Mucosa of descending colon (tissue), 3 donors: ENCODE data around the gene CTBP1. TPM values are rescaled to one million over a fixed set of nuclear protein-coding genes. Genes with fewer than 3 reads are reported as not detected.

Experiments
- ATAC-seq: fragments of 200-7000 bp; cut with Tn5 transposase; one replicate; pipeline ENCODE4 v1.9.1; 2020; ENCODE audit warnings: mild to moderate bottlenecking, moderate library complexity
- DNase-seq, 3 donors: peaks; one replicate each; pipeline ENCODE4 v3.0.0-alpha.2; 2020
- H3K36me3 ChIP-seq: fragments of 200-600 bp; one replicate; pipeline ENCODE4 v1.8.0; 2021; ENCODE audit warnings: low read depth, mild to moderate bottlenecking
- H3K4me1 ChIP-seq: fragments of 200-600 bp; one replicate; pipeline ENCODE4 v1.8.0; 2021; ENCODE audit warnings: low read depth, mild to moderate bottlenecking
- H3K4me3 ChIP-seq: fragments of 200-600 bp; one replicate; pipeline ENCODE4 v1.8.0; 2021; ENCODE audit warnings: mild to moderate bottlenecking
- H3K9me3 ChIP-seq: fragments of 200-600 bp; one replicate; pipeline ENCODE4 v1.8.0; 2021; ENCODE audit warnings: mild to moderate bottlenecking
- CTCF ChIP-seq: fragments of 200-600 bp; IDR thresholded peaks from one replicate; pipeline ENCODE4 v1.8.0; 2022; ENCODE audit warnings: antibody characterized with exemption, mild to moderate bottlenecking
- intact Hi-C, 2 donors: fragments of 100-400 bp; cut with DNase I in 1 of 2; cut with micrococcal nuclease in 1 of 2; formaldehyde crosslinking; loops; one replicate each; pipeline versions ENCODE4 v1.11.0 to v1.11.1; 2022; cut with DNase I, micrococcal nuclease
- long read RNA-seq, 2 donors: library from polyadenylated mRNA; unstranded; transcript quantifications; one replicate each; pipeline ENCODE4 v2.0.0, GENCODE V29; 2019 to 2021
- total RNA-seq, 3 donors: library from RNA; stranded (reverse); fragmentation: NEBNext Ultra II Directional in 2 of 3; extraction: Animal tissue kit (Norgen Biotek cat#: 25700) in 2 of 3; gene quantifications; one replicate each; pipeline versions ENCODE4 v1.2.1 to v1.2.4, GENCODE V29; 2021 to 2023
- donor health status: DM: no; HTN: no; CAD: no; lungs with moderate emphysema.
- donor health status: DM: no; HTN: no; CAD: no.
- donor health status: DM: no; HTN: yes; CAD: no.

The CTBP1 gene
- total RNA-seq = 100 to 1,000 TPM; 151 to 188 (median 168) TPM
- long read RNA-seq, donor 1, transcript CTBP1-201 (9 exons, 2,297 nt) = minor isoform, 42 of 375 reads
- long read RNA-seq, donor 1, transcript CTBP1-203 (10 exons, 2,467 nt) = major isoform, 147 of 375 reads
- long read RNA-seq, donor 1, partial matches to known transcripts = 32 of 375 reads
- long read RNA-seq, donor 1, other reads (novel, unspliced or antisense) = 153 of 375 reads
- long read RNA-seq, donor 2, partial matches to known transcripts = 1 of 26 reads
- long read RNA-seq, donor 2, other reads (novel, unspliced or antisense) = 24 of 26 reads

GRCh38 chr4:1248245-1249147, at the start of gene CTBP1:
TSS of gene CTBP1 (minus strand) at chr4:1249130. CDS start at chr4:1241331, 7,799 bp downstream.
- Histone ChIP-seq H3K9me3 (no peaks in the 10 kb centered on the region), H3K4me3 (peak within 1 kb of the TSS; percentile 67), H3K36me3 (no peaks in the 10 kb centered on the region), H3K4me1 (peaks cover 44% of the 10 kb centered on the region)
- intact Hi-C loops = no loop called here
- peak; percentile 76 to 89 (median 86) for DNase-seq
- ATAC-seq = peak; percentile 82
- no peak for TF ChIP-seq CTCF

- H3K36me3 ChIP-seq = peaks cover 3% of the 10 kb centered on the region
- no peak for ATAC-seq
These were observed 49.5 kb upstream of the CTBP1 start for GRCh38 chr4:1298461-1298860.

GRCh38 chr4:1297456-1298325, 48.8 kb upstream of the CTBP1 start:
- ATAC-seq (no peak), DNase-seq (no peak)
- H3K4me1 ChIP-seq = peaks cover 6% of the 10 kb centered on the region
- peaks cover 3% of the 10 kb centered on the region for H3K36me3 ChIP-seq
- no peak overlapping the region for H3K4me3 ChIP-seq
- no peak for TF ChIP-seq CTCF
- H3K9me3 ChIP-seq = no peaks in the 10 kb centered on the region
- intact Hi-C loops = no loop called here

More at GRCh38 chr4:1298461-1298860, 49.5 kb upstream of the CTBP1 start:
- H3K9me3 ChIP-seq = no peaks in the 10 kb centered on the region
- intact Hi-C loops = no loop called here
- peaks cover 3% of the 10 kb centered on the region for H3K4me1 ChIP-seq
- DNase-seq = no peak
- no peak for TF ChIP-seq CTCF
- H3K4me3 ChIP-seq = no peak overlapping the region

GRCh38 chr4:1297023-1297395, 48.1 kb upstream of the CTBP1 start:
- intact Hi-C loops = no loop called here

More at GRCh38 chr4:1297023-1297395, 48.1 kb upstream of the CTBP1 start:
- no peaks in the 10 kb centered on the region for H3K9me3 ChIP-seq
- no peak for TF ChIP-seq CTCF
- ATAC-seq (no peak), DNase-seq (no peak)
- no peak overlapping the region for H3K4me3 ChIP-seq
- H3K4me1 ChIP-seq = peaks cover 11% of the 10 kb centered on the region
- peaks cover 3% of the 10 kb centered on the region for H3K36me3 ChIP-seq
